Esophagus muscularis mucosa (tissue), 4 donors: Measurements from ENCODE around the gene WNT9A.

Experiments used
- CTCF ChIP-seq, 3 experiments: fragments of 200-600 bp in 2 of 3; fragments of 450-650 bp in 1 of 3; sonication (generic) in 2 of 3; IDR thresholded peaks; one replicate each; pipeline ENCODE4 v1.5.1; 2017 to 2019; ENCODE audit warnings: antibody characterized with exemption in 3 of 3, mild to moderate bottlenecking in 2 of 3, moderate library complexity in 1 of 3
- EP300 ChIP-seq: sonication (generic); formaldehyde crosslinking; IDR thresholded peaks from one replicate; pipeline ENCODE4 v1.6.1; 2017; ENCODE audit warnings: antibody characterized with exemption
- POLR2A ChIP-seq: fragments of 450-650 bp; IDR thresholded peaks from one replicate; pipeline ENCODE4 v1.6.1; 2017; ENCODE audit warnings: antibody characterized with exemption, moderate library complexity, mild to moderate bottlenecking, low read depth

DNA sequence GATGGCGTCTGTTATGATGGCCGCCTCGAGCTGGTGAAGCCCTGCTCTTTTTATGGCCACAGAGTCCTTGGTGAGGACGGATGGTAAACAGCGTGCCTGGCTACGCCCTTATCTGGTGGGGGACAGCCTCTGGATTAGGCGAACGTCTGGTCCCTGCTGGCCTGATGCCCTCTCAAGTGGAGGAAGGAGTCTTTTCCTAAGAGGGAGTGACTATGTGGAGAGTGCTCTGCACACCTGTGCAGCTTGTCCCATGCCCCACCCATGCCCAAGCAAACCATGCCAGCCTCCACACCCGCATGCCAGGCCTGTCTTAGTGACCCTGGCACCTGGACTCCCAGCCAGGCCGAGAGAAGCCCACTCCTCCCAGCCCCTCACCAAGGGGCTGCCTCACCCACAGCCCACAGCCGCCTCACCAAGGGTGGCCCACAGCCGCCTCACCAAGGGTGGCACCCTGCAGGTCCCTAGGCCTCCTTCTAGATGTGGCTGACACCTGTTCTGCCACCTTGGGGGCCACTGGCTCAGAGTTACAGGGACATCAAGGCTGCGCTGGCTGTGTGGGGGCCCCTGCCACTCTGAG is 40.2 kb downstream of the WNT9A start:
- TF ChIP-seq CTCF (IDR thresholded peaks at IDR 0.05) (no peak), POLR2A (no peak), EP300 (no peak)
